ENCODE results near the gene KIAA1958.

- TF ChIP-seq CTCF (conservative IDR thresholded peaks at IDR 0.05; ENCODE audit: low read depth, low read length) (peak; percentile 49), POLR2A (IDR thresholded peaks at IDR 0.05; ENCODE audit: low read depth, low read length) (no peak), MXI1 (IDR thresholded peaks at IDR 0.05; ENCODE audit: borderline replicate concordance, low read depth, low read length) (no peak), USF2 (IDR thresholded peaks at IDR 0.05; ENCODE audit: low read depth, low read length) (no peak), FOS (IDR thresholded peaks at IDR 0.05; ENCODE audit: low read depth, low read length) (no peak)
These were observed 178.7 kb downstream of the KIAA1958 start for GRCh38 chr9:112665347-112665746.
